ENCODE results near the gene INSM1. TPM values are rescaled to one million over a fixed set of nuclear protein-coding genes. Genes with fewer than 3 reads are reported as not detected.

INSM1 gene
- total and polyA plus RNA-seq, 2 experiments from 2014 or later, result 0.55 to 1.2 TPM

DNA sequence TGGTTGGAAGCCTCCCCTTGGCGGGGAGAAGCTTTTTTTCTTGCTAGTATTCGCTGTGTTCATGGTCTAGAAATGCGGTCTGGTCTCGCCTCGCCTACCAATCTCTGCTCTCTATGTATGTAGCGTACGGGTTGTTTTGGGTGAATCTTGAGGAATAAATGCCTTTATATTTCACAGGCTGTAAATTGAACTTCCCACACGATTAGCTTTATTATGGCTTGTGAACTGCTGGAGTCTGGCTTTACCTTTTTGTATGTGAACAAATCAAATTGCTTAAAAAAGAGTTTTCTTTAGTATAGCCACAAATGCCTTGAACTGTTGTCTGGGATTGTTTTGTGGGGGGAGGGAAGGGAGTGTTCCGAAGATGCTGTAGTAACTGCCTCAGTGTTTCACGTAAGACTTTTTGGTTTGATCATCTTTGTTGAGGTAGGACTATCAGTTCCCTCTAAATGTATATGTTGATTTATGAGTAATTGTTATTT, 2.2 kb downstream of the INSM1 start:
- no peak overlapping the region for H3K27ac Mint-ChIP-seq
- Histone ChIP-seq H3K4me1 (ENCODE audit: insufficient read depth) (peaks cover 48% of the 10 kb centered on the region), H3K79me2 (replicated peaks; ENCODE audit: insufficient read depth) (no peaks in the 10 kb centered on the region), H3F3A (replicated peaks; ENCODE audit: low read depth) (peaks cover 6% of the 10 kb centered on the region; the same call in 1 of the 2 replicates), H3K4me2 (peak overlapping the region; percentile 93), H3K27ac (ENCODE audit: low read depth) (no peak overlapping the region), H3K9me2 (ENCODE audit: insufficient read depth) (peaks cover 12% of the 10 kb centered on the region), H3K4me3 (peak overlapping the region; percentile 67), H4K20me1 (replicated peaks; ENCODE audit: insufficient read depth) (no peaks in the 10 kb centered on the region), H2AFZ (peak overlapping the region; percentile 94), H3K36me3 (ENCODE audit: insufficient read depth) (no peaks in the 10 kb centered on the region), H3K27me3 (ENCODE audit: insufficient read depth) (peaks cover 83% of the 10 kb centered on the region)
- no peak for TF ChIP-seq JUNB (IDR thresholded peaks at IDR 0.05; ENCODE audit: unreplicated experiment)
- TF ChIP-seq EZH2 (IDR thresholded peaks at IDR 0.05; ENCODE audit: low read depth, unreplicated experiment), result peak; percentile 80
- TF ChIP-seq POLR2AphosphoS5 (IDR thresholded peaks at IDR 0.05; ENCODE audit: low read depth), result no peak
- TF ChIP-seq CREB1 (CRISPR knock-in tag; IDR thresholded peaks at IDR 0.05; ENCODE audit: low read depth), result no peak
- TF ChIP-seq, protein P1, sequence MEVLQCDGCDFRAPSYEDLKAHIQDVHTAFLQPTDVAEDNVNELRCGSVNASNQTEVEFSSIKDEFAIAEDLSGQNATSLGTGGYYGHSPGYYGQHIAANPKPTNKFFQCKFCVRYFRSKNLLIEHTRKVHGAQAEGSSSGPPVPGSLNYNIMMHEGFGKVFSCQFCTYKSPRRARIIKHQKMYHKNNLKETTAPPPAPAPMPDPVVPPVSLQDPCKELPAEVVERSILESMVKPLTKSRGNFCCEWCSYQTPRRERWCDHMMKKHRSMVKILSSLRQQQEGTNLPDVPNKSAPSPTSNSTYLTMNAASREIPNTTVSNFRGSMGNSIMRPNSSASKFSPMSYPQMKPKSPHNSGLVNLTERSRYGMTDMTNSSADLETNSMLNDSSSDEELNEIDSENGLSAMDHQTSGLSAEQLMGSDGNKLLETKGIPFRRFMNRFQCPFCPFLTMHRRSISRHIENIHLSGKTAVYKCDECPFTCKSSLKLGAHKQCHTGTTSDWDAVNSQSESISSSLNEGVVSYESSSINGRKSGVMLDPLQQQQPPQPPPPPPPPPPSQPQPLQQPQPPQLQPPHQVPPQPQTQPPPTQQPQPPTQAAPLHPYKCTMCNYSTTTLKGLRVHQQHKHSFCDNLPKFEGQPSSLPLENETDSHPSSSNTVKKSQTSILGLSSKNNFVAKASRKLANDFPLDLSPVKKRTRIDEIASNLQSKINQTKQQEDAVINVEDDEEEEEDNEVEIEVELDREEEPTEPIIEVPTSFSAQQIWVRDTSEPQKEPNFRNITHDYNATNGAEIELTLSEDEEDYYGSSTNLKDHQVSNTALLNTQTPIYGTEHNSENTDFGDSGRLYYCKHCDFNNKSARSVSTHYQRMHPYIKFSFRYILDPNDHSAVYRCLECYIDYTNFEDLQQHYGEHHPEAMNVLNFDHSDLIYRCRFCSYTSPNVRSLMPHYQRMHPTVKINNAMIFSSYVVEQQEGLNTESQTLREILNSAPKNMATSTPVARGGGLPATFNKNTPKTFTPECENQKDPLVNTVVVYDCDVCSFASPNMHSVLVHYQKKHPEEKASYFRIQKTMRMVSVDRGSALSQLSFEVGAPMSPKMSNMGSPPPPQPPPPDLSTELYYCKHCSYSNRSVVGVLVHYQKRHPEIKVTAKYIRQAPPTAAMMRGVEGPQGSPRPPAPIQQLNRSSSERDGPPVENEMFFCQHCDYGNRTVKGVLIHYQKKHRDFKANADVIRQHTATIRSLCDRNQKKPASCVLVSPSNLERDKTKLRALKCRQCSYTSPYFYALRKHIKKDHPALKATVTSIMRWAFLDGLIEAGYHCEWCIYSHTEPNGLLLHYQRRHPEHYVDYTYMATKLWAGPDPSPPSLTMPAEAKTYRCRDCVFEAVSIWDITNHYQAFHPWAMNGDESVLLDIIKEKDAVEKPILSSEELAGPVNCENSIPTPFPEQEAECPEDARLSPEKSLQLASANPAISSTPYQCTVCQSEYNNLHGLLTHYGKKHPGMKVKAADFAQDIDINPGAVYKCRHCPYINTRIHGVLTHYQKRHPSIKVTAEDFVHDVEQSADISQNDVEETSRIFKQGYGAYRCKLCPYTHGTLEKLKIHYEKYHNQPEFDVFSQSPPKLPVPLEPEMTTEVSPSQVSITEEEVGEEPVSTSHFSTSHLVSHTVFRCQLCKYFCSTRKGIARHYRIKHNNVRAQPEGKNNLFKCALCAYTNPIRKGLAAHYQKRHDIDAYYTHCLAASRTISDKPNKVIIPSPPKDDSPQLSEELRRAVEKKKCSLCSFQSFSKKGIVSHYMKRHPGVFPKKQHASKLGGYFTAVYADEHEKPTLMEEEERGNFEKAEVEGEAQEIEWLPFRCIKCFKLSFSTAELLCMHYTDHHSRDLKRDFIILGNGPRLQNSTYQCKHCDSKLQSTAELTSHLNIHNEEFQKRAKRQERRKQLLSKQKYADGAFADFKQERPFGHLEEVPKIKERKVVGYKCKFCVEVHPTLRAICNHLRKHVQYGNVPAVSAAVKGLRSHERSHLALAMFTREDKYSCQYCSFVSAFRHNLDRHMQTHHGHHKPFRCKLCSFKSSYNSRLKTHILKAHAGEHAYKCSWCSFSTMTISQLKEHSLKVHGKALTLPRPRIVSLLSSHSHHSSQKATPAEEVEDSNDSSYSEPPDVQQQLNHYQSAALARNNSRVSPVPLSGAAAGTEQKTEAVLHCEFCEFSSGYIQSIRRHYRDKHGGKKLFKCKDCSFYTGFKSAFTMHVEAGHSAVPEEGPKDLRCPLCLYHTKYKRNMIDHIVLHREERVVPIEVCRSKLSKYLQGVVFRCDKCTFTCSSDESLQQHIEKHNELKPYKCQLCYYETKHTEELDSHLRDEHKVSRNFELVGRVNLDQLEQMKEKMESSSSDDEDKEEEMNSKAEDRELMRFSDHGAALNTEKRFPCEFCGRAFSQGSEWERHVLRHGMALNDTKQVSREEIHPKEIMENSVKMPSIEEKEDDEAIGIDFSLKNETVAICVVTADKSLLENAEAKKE (CRISPR knock-in tag; IDR thresholded peaks at IDR 0.05), result no peak
- no peak for TF ChIP-seq EZH2phosphoT487 (IDR thresholded peaks at IDR 0.05; ENCODE audit: unreplicated experiment)
- TF ChIP-seq, protein P2, sequence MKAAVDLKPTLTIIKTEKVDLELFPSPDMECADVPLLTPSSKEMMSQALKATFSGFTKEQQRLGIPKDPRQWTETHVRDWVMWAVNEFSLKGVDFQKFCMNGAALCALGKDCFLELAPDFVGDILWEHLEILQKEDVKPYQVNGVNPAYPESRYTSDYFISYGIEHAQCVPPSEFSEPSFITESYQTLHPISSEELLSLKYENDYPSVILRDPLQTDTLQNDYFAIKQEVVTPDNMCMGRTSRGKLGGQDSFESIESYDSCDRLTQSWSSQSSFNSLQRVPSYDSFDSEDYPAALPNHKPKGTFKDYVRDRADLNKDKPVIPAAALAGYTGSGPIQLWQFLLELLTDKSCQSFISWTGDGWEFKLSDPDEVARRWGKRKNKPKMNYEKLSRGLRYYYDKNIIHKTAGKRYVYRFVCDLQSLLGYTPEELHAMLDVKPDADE (IDR thresholded peaks at IDR 0.05), result no peak
- peak overlapping the region; percentile 72 for H3K4me3 Mint-ChIP-seq
- peaks cover 78% of the 10 kb centered on the region for H3K27me3 Mint-ChIP-seq (ENCODE audit: insufficient read depth, low read depth, poor library complexity)
- ATAC-seq (no peak), DNase-seq (ENCODE audit: low spot score) (no peak)
- H3K4me1 Mint-ChIP-seq, result peaks cover 47% of the 10 kb centered on the region
- no peaks in the 10 kb centered on the region; the same call in 2 of the 3 replicates for H3K36me3 Mint-ChIP-seq (ENCODE audit: low read depth)
- H3K9me3 Mint-ChIP-seq, result peaks cover 5% of the 10 kb centered on the region; the same call in 1 of the 3 replicates

All from GM23338 (cell line).